Measurements from ENCODE around the gene STK17B. TPM values are rescaled to one million over a fixed set of nuclear protein-coding genes. Genes with fewer than 3 reads are reported as not detected.
A peak's percentile ranks its signal among the peaks of the same experiment; 100 is the strongest.

STK17B gene
- total RNA-seq, 1 experiment from 2014 or later = 353 TPM

DNA sequence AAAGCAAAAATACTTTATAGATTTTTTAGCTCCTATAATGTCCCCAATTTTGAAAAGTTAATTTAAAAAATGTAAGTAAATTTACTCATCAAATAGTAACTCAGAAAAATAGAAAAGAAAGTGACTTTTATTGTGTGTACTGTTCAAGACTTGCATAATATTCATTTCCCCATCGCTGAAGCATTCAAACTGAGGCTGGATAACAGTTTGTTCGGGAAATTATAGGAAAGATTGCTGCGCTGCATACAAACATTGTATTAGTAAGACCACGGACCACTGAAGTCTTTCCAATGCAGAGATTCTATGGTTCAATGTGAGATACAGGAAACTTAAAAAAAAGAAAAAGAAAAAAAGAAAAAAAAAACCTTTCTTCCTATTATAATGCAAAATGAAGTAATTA lies 10.4 kb downstream of the STK17B start:
- no peak overlapping the region for H3K4me3 ChIP-seq (ENCODE audit: low read length)
- peak overlapping the region; percentile 55 for H3K27ac ChIP-seq (ENCODE audit: low read length)
- H3K9ac ChIP-seq (ENCODE audit: low read length) = no peak overlapping the region

GRCh38 chr2:196160101-196160500 lies 11.3 kb downstream of the STK17B start:
- Histone ChIP-seq H3K79me2 (ENCODE audit: low read length) (peaks cover 95% of the 10 kb centered on the region), H3K9me2 (replicated peaks; ENCODE audit: insufficient read depth, low read length) (no peaks in the 10 kb centered on the region), H2AFZ (ENCODE audit: low read length) (no peak overlapping the region), H4K20me1 (ENCODE audit: insufficient read depth, low read depth, low read length) (peaks cover 27% of the 10 kb centered on the region; the same call in 1 of the 2 replicates), H3K36me3 (ENCODE audit: insufficient read depth, low read length) (peaks cover 94% of the 10 kb centered on the region), H3K4me3 (ENCODE audit: low read length) (no peak overlapping the region), H3K9ac (ENCODE audit: low read length) (no peak overlapping the region), H3K27ac (ENCODE audit: low read length) (peak overlapping the region; percentile 55), H3K4me2 (ENCODE audit: low read depth, low read length, poor library complexity, severe bottlenecking) (peak overlapping the region; percentile 4), H3K27me3 (ENCODE audit: low read length) (no peaks in the 10 kb centered on the region), H3K9me3 (ENCODE audit: low read length) (no peaks in the 10 kb centered on the region), H3K4me1 (ENCODE audit: low read length) (peaks cover 78% of the 10 kb centered on the region)
- no peak for DNase-seq

More for the DNA sequence above, 10.4 kb downstream of the STK17B start:
- Histone ChIP-seq H3K27me3 (ENCODE audit: low read length) (no peaks in the 10 kb centered on the region), H3K9me2 (replicated peaks; ENCODE audit: insufficient read depth, low read length) (no peaks in the 10 kb centered on the region), H3K9me3 (ENCODE audit: low read length) (no peaks in the 10 kb centered on the region), H3K36me3 (ENCODE audit: insufficient read depth, low read length) (peaks cover 93% of the 10 kb centered on the region), H4K20me1 (ENCODE audit: insufficient read depth, low read depth, low read length) (peaks cover 35% of the 10 kb centered on the region; the same call in 1 of the 2 replicates), H3K4me2 (ENCODE audit: low read depth, low read length, poor library complexity, severe bottlenecking) (peak overlapping the region; percentile 4), H3K4me1 (ENCODE audit: low read length) (peaks cover 79% of the 10 kb centered on the region), H3K79me2 (ENCODE audit: low read length) (peaks cover 96% of the 10 kb centered on the region), H2AFZ (ENCODE audit: low read length) (no peak overlapping the region)
- no peak for DNase-seq

GRCh38 chr2:196159221-196159892 lies 12.0 kb downstream of the STK17B start:
- Histone ChIP-seq H3K4me2 (ENCODE audit: low read depth, low read length, poor library complexity, severe bottlenecking) (no peak overlapping the region), H3K36me3 (ENCODE audit: insufficient read depth, low read length) (peaks cover 94% of the 10 kb centered on the region)
- peak; percentile 41 for DNase-seq

DNA sequence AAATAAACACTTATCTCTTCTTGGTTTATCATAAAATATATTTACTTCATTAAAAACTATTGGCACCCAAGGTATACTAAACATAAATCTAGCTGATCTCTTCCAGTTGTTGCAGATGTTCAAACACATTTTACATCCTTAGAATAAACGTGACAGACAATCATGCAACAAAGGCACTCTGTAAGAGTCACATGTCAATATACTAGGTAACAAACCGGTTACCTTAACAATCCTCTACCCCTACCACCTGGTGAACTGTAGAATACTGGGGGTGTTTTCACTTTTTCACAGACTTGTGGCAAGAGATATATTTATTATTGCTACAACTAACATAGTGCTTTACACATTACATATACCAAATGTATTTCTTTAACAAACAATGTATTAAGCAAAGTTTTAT lies 15.8 kb downstream of the STK17B start:
- H3K27ac ChIP-seq (ENCODE audit: low read length) = peak overlapping the region; percentile 43
- no peak overlapping the region for H3K4me3 ChIP-seq (ENCODE audit: low read length)
- H3K36me3 ChIP-seq (ENCODE audit: insufficient read depth, low read length) = peaks cover 93% of the 10 kb centered on the region
- no peaks in the 10 kb centered on the region for H3K9me2 ChIP-seq (replicated peaks; ENCODE audit: insufficient read depth, low read length)
- H3K4me1 ChIP-seq (ENCODE audit: low read length) = peaks cover 78% of the 10 kb centered on the region
- H3K9me3 ChIP-seq (ENCODE audit: low read length) = no peaks in the 10 kb centered on the region
- H4K20me1 ChIP-seq (ENCODE audit: insufficient read depth, low read depth, low read length) = peaks cover 20% of the 10 kb centered on the region
- peaks cover 93% of the 10 kb centered on the region for H3K79me2 ChIP-seq (ENCODE audit: low read length)
- no peaks in the 10 kb centered on the region for H3K27me3 ChIP-seq (ENCODE audit: low read length)
- no peak overlapping the region for H3K4me2 ChIP-seq (ENCODE audit: low read depth, low read length, poor library complexity, severe bottlenecking)
- H2AFZ ChIP-seq (ENCODE audit: low read length) = no peak overlapping the region
- no peak for DNase-seq
- H3K9ac ChIP-seq (ENCODE audit: low read length) = no peak overlapping the region

More at GRCh38 chr2:196159221-196159892, 12.0 kb downstream of the STK17B start:
- Histone ChIP-seq H3K79me2 (ENCODE audit: low read length) (peaks cover 95% of the 10 kb centered on the region), H3K27ac (ENCODE audit: low read length) (peak overlapping the region; percentile 55), H3K9ac (ENCODE audit: low read length) (no peak overlapping the region), H2AFZ (ENCODE audit: low read length) (no peak overlapping the region), H3K4me3 (ENCODE audit: low read length) (no peak overlapping the region), H4K20me1 (ENCODE audit: insufficient read depth, low read depth, low read length) (peaks cover 27% of the 10 kb centered on the region; the same call in 1 of the 2 replicates), H3K27me3 (ENCODE audit: low read length) (no peaks in the 10 kb centered on the region), H3K9me2 (replicated peaks; ENCODE audit: insufficient read depth, low read length) (no peaks in the 10 kb centered on the region), H3K4me1 (ENCODE audit: low read length) (peaks cover 78% of the 10 kb centered on the region), H3K9me3 (ENCODE audit: low read length) (no peaks in the 10 kb centered on the region)

DNA sequence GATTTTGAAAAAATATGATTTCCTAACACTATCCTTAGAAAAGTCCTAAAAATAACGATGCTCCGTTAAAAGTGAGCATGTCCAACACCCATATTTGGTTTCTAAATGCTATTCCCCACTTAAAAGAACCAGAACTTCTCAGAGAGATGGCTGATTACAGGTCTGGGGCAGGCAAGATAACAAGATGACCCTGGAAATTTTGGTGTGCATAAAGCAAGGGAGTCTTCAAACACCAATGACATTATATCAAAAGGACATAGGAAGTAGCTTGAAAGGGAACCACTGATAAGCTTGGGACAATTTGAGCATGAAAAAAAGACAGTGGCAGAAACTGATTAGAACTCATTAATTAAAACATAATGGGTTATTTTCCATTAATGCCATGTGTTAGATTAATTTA lies 17.9 kb downstream of the STK17B start:
- H3K27ac ChIP-seq (ENCODE audit: low read length) = no peak overlapping the region
- no peak overlapping the region for H3K4me3 ChIP-seq (ENCODE audit: low read length)
- peaks cover 23% of the 10 kb centered on the region for H4K20me1 ChIP-seq (ENCODE audit: insufficient read depth, low read depth, low read length)
- no peak for DNase-seq
- no peaks in the 10 kb centered on the region for H3K9me2 ChIP-seq (replicated peaks; ENCODE audit: insufficient read depth, low read length)
- H3K79me2 ChIP-seq (ENCODE audit: low read length) = peaks cover 92% of the 10 kb centered on the region
- H3K4me2 ChIP-seq (ENCODE audit: low read depth, low read length, poor library complexity, severe bottlenecking) = no peak overlapping the region
- H2AFZ ChIP-seq (ENCODE audit: low read length) = no peak overlapping the region
- no peak overlapping the region for H3K9ac ChIP-seq (ENCODE audit: low read length)
- no peaks in the 10 kb centered on the region for H3K9me3 ChIP-seq (ENCODE audit: low read length)
- peaks cover 81% of the 10 kb centered on the region for H3K4me1 ChIP-seq (ENCODE audit: low read length)
- H3K27me3 ChIP-seq (ENCODE audit: low read length) = no peaks in the 10 kb centered on the region
- H3K36me3 ChIP-seq (ENCODE audit: insufficient read depth, low read length) = peaks cover 93% of the 10 kb centered on the region

DNA sequence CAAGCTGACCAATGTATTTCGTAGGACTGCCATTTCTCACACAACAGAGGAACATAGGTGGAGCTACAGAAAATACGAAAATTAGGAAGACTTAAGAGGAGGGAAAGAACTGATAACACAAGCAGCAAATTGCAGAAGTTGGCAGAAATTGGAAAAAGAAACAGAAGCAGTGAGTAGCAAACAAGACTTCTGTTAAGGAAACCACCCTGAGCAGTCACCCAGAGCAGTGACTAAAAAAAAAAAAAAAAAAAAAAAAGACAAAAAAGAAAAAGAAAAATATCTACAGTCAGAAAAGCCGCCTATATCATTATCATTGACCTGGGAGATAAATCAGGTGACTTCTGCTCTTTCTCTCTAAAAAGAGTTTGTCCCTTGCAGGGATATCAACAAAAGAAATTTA lies 21.4 kb downstream of the STK17B start:
- no peak overlapping the region for H2AFZ ChIP-seq (ENCODE audit: low read length)
- no peak overlapping the region for H3K4me2 ChIP-seq (ENCODE audit: low read depth, low read length, poor library complexity, severe bottlenecking)
- H3K4me1 ChIP-seq (ENCODE audit: low read length) = peaks cover 56% of the 10 kb centered on the region
- H4K20me1 ChIP-seq (ENCODE audit: insufficient read depth, low read depth, low read length) = peaks cover 28% of the 10 kb centered on the region
- H3K36me3 ChIP-seq (ENCODE audit: insufficient read depth, low read length) = peaks cover 89% of the 10 kb centered on the region
- H3K79me2 ChIP-seq (ENCODE audit: low read length) = peaks cover 78% of the 10 kb centered on the region
- no peaks in the 10 kb centered on the region for H3K9me2 ChIP-seq (replicated peaks; ENCODE audit: insufficient read depth, low read length)
- no peaks in the 10 kb centered on the region for H3K27me3 ChIP-seq (ENCODE audit: low read length)
- H3K4me3 ChIP-seq (ENCODE audit: low read length) = no peak overlapping the region
- peak overlapping the region; percentile 67 for H3K27ac ChIP-seq (ENCODE audit: low read length)
- H3K9ac ChIP-seq (ENCODE audit: low read length) = no peak overlapping the region
- DNase-seq = no peak
- no peaks in the 10 kb centered on the region for H3K9me3 ChIP-seq (ENCODE audit: low read length)

DNA sequence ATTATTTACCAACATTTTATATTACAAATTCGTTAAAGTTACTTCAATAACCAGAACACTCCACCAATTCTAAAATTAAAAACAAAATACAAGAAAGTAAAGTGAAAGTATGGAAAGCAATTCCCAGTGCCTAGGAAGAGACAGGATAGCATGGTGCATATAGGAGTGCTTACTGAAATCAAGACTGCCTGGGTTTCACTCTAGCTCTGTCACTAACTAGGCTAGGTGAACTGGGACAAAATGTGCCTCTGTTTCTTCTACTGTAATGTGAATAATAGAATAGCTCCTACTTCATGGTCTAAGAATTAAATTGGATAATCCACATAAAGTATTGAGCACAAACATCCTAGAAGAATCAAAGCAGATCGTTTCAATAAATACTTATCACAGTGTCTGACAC lies 22.6 kb downstream of the STK17B start:
- Histone ChIP-seq H3K9ac (ENCODE audit: low read length) (no peak overlapping the region), H4K20me1 (ENCODE audit: insufficient read depth, low read depth, low read length) (peaks cover 28% of the 10 kb centered on the region), H3K36me3 (ENCODE audit: insufficient read depth, low read length) (peaks cover 86% of the 10 kb centered on the region), H3K27me3 (ENCODE audit: low read length) (no peaks in the 10 kb centered on the region), H3K27ac (ENCODE audit: low read length) (no peak overlapping the region; the same call in 1 of the 2 replicates), H3K4me1 (ENCODE audit: low read length) (peaks cover 46% of the 10 kb centered on the region), H3K4me2 (ENCODE audit: low read depth, low read length, poor library complexity, severe bottlenecking) (no peak overlapping the region), H3K79me2 (ENCODE audit: low read length) (peaks cover 73% of the 10 kb centered on the region), H2AFZ (ENCODE audit: low read length) (no peak overlapping the region), H3K9me3 (ENCODE audit: low read length) (no peaks in the 10 kb centered on the region), H3K9me2 (replicated peaks; ENCODE audit: insufficient read depth, low read length) (no peaks in the 10 kb centered on the region), H3K4me3 (ENCODE audit: low read length) (no peak overlapping the region)
- no peak for DNase-seq

DNA sequence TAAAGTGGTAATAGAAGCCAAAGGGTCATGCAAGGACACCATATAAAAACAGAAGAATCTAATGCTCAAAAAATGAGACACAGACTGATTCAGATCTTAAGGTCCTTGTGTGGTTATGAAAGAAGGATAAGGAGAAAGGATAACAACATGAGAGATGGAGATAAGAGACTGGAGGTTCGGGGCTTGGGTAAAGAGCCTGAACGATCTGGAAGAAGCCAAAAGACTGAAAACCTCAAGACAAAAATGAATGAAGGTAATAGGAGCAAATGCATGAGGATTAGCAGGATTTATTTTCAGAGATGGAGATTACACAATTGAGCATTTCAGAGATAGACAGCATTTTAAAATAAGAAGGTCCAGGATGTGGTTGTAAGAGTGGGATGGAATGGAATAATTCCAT lies 26.1 kb downstream of the STK17B start:
- Histone ChIP-seq H3K9me2 (replicated peaks; ENCODE audit: insufficient read depth, low read length) (no peaks in the 10 kb centered on the region), H3K79me2 (ENCODE audit: low read length) (peaks cover 46% of the 10 kb centered on the region), H3K9ac (ENCODE audit: low read length) (no peak overlapping the region), H3K4me2 (ENCODE audit: low read depth, low read length, poor library complexity, severe bottlenecking) (no peak overlapping the region), H4K20me1 (ENCODE audit: insufficient read depth, low read depth, low read length) (peaks cover 20% of the 10 kb centered on the region), H2AFZ (ENCODE audit: low read length) (no peak overlapping the region), H3K27me3 (ENCODE audit: low read length) (no peaks in the 10 kb centered on the region), H3K36me3 (ENCODE audit: insufficient read depth, low read length) (peaks cover 84% of the 10 kb centered on the region), H3K9me3 (ENCODE audit: low read length) (no peaks in the 10 kb centered on the region), H3K4me1 (ENCODE audit: low read length) (peaks cover 16% of the 10 kb centered on the region), H3K27ac (ENCODE audit: low read length) (no peak overlapping the region), H3K4me3 (ENCODE audit: low read length) (no peak overlapping the region)
- DNase-seq = no peak
